Measurements from ENCODE around the gene KRTAP5-3. TPM values are rescaled to one million over a fixed set of nuclear protein-coding genes. Genes with fewer than 3 reads are reported as not detected.
A peak's percentile ranks its signal among the peaks of the same experiment; 100 is the strongest.

Gene KRTAP5-3
- total and polyA plus RNA-seq, 2 of the 13 experiments (the other 11 are each of a cell fraction or from before 2014, with no cell fraction given) = not detected

- TF ChIP-seq, protein P1, sequence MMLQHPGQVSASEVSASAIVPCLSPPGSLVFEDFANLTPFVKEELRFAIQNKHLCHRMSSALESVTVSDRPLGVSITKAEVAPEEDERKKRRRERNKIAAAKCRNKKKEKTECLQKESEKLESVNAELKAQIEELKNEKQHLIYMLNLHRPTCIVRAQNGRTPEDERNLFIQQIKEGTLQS (CRISPR knock-in tag; IDR thresholded peaks at IDR 0.05) = peak; percentile 70
- TF ChIP-seq ZNF775 (CRISPR knock-in tag; IDR thresholded peaks at IDR 0.05; ENCODE audit: borderline replicate concordance) (no peak), KDM1A (CRISPR knock-in tag; IDR thresholded peaks at IDR 0.05) (no peak), HOXA9 (CRISPR knock-in tag; IDR thresholded peaks at IDR 0.05; ENCODE audit: borderline replicate concordance) (no peak), ZBTB7B (CRISPR knock-in tag; IDR thresholded peaks at IDR 0.05) (0 out of 2 replicates have a peak, but pooled peaks have one; percentile 23), HNF4G (IDR thresholded peaks at IDR 0.05; ENCODE audit: borderline replicate concordance, low read depth, low read length) (peak; percentile 21; the same call in 1 of the 2 replicates), HNF4G (CRISPR knock-in tag; IDR thresholded peaks at IDR 0.05; ENCODE audit: borderline replicate concordance, low read depth) (0 out of 2 replicates have a peak, but pooled peaks have one; percentile 48), SMC3 (IDR thresholded peaks at IDR 0.05; ENCODE audit: low read length) (no peak), ZFY (CRISPR knock-in tag; IDR thresholded peaks at IDR 0.05) (peak; percentile 20; the same call in 1 of the 2 replicates), ZNF512B (CRISPR knock-in tag; IDR thresholded peaks at IDR 0.05; ENCODE audit: borderline replicate concordance) (no peak), MTERF4 (CRISPR knock-in tag; IDR thresholded peaks at IDR 0.05) (0 out of 2 replicates have a peak, but pooled peaks have one; percentile 55), ZFX (CRISPR knock-in tag; IDR thresholded peaks at IDR 0.05; ENCODE audit: low read depth) (peak; percentile 52), ZNF256 (CRISPR knock-in tag; conservative IDR thresholded peaks at IDR 0.05) (no peak), ZSCAN20 (CRISPR knock-in tag; IDR thresholded peaks at IDR 0.05; ENCODE audit: borderline replicate concordance) (0 out of 2 replicates have a peak, but pooled peaks have one; percentile 48), ZNF543 (CRISPR knock-in tag; IDR thresholded peaks at IDR 0.05) (no peak), FOXK2 (IDR thresholded peaks at IDR 0.05) (no peak), ZSCAN9 (CRISPR knock-in tag; IDR thresholded peaks at IDR 0.05; ENCODE audit: borderline replicate concordance) (no peak)
- TF ChIP-seq, protein P2, sequence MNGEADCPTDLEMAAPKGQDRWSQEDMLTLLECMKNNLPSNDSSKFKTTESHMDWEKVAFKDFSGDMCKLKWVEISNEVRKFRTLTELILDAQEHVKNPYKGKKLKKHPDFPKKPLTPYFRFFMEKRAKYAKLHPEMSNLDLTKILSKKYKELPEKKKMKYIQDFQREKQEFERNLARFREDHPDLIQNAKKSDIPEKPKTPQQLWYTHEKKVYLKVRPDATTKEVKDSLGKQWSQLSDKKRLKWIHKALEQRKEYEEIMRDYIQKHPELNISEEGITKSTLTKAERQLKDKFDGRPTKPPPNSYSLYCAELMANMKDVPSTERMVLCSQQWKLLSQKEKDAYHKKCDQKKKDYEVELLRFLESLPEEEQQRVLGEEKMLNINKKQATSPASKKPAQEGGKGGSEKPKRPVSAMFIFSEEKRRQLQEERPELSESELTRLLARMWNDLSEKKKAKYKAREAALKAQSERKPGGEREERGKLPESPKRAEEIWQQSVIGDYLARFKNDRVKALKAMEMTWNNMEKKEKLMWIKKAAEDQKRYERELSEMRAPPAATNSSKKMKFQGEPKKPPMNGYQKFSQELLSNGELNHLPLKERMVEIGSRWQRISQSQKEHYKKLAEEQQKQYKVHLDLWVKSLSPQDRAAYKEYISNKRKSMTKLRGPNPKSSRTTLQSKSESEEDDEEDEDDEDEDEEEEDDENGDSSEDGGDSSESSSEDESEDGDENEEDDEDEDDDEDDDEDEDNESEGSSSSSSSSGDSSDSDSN (CRISPR knock-in tag; IDR thresholded peaks at IDR 0.05) = peak; percentile 35; the same call in 1 of the 2 replicates
These were observed 35.8 kb downstream of the KRTAP5-3 start, which contains the start of gene DUSP8 (continued) for GRCh38 chr11:1572197-1573076.
